ENCODE data around the gene C9orf72. TPM values are rescaled to one million over a fixed set of nuclear protein-coding genes. Genes with fewer than 3 reads are reported as not detected.
A peak's percentile ranks its signal among the peaks of the same experiment; 100 is the strongest.

Gene C9orf72
- total RNA-seq, 2 experiments from 2014 or later: 10.2 to 10.7 TPM

DNA sequence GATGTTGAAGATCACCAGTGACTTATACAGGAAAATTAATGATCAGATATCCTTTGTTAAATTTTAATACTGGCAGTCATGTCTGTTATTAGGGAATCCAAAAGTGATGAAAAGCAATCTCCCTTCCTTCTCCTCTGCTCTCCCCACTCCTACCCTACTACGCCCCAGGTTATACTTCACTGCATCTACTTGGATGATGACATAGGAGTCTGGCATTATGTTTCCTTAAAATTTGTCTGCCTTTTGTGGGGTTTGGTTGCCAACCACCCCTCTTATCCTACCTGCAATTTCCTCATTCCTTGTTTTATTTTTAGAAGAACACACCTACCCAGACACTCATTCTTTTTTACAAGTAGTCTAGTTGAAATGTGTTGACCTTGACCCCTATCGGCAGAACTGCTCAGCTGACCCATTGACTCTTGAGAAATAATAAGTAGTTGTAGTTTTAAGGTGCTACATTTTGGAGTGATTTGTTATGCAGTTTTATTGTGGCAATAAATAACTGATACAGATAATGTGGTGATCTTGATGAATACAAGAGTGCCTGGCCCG lies 38.5 kb downstream of the C9orf72 start:
- Mint-ChIP-seq H3K4me1 (ENCODE audit: low read depth) (no peaks in the 10 kb centered on the region), H3K4me3 (no peak overlapping the region), H3K9me3 (no peaks in the 10 kb centered on the region), H3K27ac (no peak overlapping the region), H3K27me3 (no peaks in the 10 kb centered on the region), H3K36me3 (no peaks in the 10 kb centered on the region)
- ChIA-PET POLR2A (no interaction called here), CTCF (interaction anchor here (1.0 kb wide), 1 partner anchor 202 kb away, joined by 3 read pairs; no protein-coding TSS in a partner anchor)
- intact Hi-C loops (cut with micrococcal nuclease): no loop called here
- no peak for DNase-seq

DNA sequence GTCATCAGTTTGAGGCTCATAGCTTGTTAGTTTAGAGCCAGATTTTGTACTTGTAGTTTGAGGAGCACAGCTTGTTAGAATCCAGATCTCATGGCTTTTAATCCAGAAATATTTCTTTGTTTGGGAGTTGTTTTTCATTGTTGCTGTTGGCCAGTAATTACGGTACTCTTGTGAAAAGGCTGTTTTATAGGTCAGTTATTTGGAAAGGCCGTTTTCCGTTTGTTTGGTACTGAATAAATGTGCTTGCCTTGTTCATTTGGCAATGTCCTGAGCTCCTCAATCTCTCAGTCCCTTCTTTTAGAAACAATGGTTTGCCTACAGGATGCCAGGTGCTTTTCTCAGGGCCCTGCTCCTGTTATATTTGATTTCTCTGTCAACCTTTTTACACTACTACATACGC lies 39.1 kb downstream of the C9orf72 start:
- no peaks in the 10 kb centered on the region for H3K9me3 Mint-ChIP-seq
- CTCF ChIA-PET: interaction anchor here (0.8 to 1.0 kb wide), 2 partner anchors 11 to 201 kb away, joined by 3 read pairs; no protein-coding TSS in a partner anchor
- H3K4me1 Mint-ChIP-seq (ENCODE audit: low read depth): no peaks in the 10 kb centered on the region
- H3K4me3 Mint-ChIP-seq: no peak overlapping the region
- DNase-seq: no peak
- POLR2A ChIA-PET: no interaction called here
- H3K36me3 Mint-ChIP-seq: no peaks in the 10 kb centered on the region
- no peak overlapping the region for H3K27ac Mint-ChIP-seq
- no peaks in the 10 kb centered on the region for H3K27me3 Mint-ChIP-seq
- intact Hi-C loops (cut with micrococcal nuclease): no loop called here

DNA sequence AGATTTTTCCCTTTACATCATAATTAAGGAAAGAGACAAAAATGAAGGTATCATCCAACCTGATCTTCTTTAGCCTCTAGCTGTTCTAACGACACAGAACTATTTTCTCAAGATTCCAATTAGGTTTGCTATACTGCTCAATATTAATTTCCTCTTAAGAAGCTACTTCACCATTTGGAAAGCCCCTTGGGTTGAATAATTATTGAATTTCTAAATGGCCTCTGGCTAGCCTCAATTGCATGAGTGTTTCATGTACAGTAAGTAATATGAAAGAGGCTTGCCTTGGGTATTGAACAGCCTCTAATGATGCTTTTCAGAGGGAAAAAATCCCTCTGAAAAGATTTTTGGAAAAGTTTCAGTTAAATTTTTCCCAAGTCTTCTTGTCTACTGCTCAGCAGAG lies 40.0 kb downstream of the C9orf72 start:
- H3K27ac Mint-ChIP-seq: no peak overlapping the region
- no peaks in the 10 kb centered on the region for H3K9me3 Mint-ChIP-seq
- no peaks in the 10 kb centered on the region for H3K4me1 Mint-ChIP-seq (ENCODE audit: low read depth)
- POLR2A ChIA-PET: no interaction called here
- H3K4me3 Mint-ChIP-seq: no peak overlapping the region
- H3K36me3 Mint-ChIP-seq: no peaks in the 10 kb centered on the region
- intact Hi-C loops (cut with micrococcal nuclease): no loop called here
- CTCF ChIA-PET: interaction anchor here (0.8 to 4.5 kb wide), 2 partner anchors 10 to 200 kb away, joined by 3 to 74 read pairs; no protein-coding TSS in a partner anchor
- H3K27me3 Mint-ChIP-seq: no peaks in the 10 kb centered on the region
- no peak for DNase-seq

DNA sequence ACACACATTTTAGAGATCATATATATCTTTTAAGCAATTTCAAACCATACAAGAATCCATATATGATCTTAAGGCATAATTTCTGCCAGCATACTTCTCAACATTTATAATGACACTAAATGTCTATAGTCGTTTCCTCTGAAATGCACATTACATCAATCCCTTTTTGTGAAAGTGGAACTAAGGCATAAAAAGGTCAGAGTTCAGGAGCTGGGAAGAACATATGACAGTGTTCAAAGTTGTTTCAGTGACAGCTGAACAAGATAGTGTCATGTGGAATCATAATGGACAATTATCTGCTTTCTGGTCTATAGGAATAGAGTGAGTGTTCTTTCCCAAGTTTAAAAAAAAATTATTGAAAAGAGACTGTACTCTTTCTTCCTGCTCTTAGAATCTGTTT lies 41.2 kb downstream of the C9orf72 start:
- Mint-ChIP-seq H3K27ac (no peak overlapping the region), H3K4me1 (ENCODE audit: low read depth) (peaks cover 4% of the 10 kb centered on the region), H3K36me3 (no peaks in the 10 kb centered on the region), H3K4me3 (no peak overlapping the region), H3K9me3 (no peaks in the 10 kb centered on the region), H3K27me3 (peaks cover 6% of the 10 kb centered on the region)
- no peak for DNase-seq
- intact Hi-C loops (cut with micrococcal nuclease): no loop called here
- POLR2A ChIA-PET: interaction anchor here (0.7 kb wide), 1 partner anchor 49 kb away, joined by 3 read pairs; no protein-coding TSS in a partner anchor
- CTCF ChIA-PET: interaction anchor here (0.7 to 4.5 kb wide), 4 partner anchors 14 to 252 kb away, joined by 3 to 74 read pairs (median 6); no protein-coding TSS in a partner anchor

DNA sequence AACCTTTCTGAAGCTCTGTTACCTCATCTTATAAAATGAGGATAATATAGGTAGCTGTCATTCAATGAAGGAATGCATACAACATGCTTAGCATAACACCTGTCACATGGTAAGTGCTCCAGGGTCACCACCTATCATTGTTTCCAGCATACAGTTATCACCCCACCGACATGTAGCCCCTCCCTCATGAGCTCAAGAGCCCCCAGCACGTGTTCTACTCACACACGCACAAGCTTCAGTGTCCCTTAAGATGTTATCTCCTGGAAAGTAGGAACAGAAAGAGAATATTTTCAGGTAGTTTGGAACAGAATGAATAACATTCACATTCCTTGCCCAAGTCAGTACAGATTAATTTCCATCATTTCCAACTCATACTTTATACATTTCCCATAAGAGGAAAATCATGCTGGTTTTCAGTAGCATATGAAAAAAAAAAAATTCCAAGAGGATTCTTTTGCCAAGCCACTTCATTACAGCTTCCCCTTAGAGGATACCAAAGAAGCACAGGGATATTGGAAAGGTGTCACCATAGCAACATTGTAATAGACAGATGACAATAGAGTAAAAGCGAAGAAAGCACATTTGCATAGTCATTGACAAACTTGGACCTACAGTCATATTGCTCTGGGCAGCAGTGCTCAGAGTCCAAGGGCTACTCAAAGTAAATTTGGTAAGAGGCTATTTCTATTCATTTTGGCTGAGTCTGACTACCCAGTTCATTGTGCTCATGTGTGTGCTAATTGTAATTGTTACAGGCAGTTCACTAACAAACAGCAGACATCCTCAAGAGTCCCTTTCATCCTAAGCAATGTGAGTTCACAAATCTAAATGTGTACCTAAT lies 42.1 kb downstream of the C9orf72 start:
- Mint-ChIP-seq H3K36me3 (no peaks in the 10 kb centered on the region), H3K9me3 (no peaks in the 10 kb centered on the region), H3K27me3 (peaks cover 6% of the 10 kb centered on the region), H3K4me3 (no peak overlapping the region), H3K4me1 (ENCODE audit: low read depth) (peaks cover 4% of the 10 kb centered on the region), H3K27ac (no peak overlapping the region)
- ChIA-PET CTCF (interaction anchor here (1.0 to 4.5 kb wide), 7 partner anchors 21 to 201 kb away, joined by 3 to 74 read pairs (median 4); no protein-coding TSS in a partner anchor), POLR2A (no interaction called here)
- no peak for DNase-seq
- intact Hi-C loops (cut with micrococcal nuclease): no loop called here

DNA sequence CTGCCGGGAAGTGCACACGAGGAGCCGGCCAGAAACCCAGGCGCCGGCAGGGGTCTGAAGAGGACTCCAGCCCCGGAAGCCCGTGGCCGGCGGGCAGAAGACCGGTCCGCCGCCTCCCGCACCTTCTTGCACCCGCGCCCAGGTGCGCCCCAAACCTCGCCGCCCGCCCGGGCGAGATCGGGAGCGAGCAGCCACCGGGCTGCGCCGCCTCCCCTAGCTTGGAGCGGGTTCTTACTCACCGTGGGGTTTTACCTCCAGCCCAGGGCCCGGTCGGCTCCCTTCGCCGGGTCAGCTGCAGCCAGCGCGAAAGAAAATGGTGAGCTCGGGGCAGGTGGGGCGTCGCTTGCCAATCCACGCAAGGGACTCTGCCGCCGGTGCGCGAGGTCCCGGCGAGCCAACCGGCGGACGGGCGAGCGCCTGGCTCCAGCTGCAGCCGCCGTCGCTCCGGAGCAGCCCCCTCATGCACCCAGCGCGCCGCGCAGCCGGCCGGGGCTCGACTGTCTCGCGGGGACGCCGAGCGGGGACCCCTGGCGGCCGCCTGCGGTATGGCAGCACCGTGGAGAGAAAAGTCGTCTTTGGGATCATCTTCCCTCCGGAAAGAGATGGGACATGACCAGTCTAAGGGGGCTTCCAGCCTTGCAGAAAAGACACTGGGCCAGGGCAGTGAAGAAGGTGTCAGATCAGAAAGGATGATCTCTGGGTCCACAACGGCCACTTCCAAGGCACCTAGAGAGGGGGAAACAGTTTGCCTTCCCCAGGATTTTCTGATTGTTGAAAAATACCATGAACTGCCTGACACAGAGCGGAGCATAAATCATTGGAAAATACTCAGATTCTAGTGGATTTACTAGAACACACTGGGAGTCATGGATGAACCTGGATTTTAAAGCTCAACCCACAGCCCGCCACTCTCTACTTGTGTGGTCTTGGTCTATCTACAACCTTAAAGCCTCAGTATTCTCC lies 43.7 kb downstream of the C9orf72 start, which contains the start of gene MOB3B:
Gene MOB3B, minus strand, starts transcription at position 499 of the 963 bp plus-strand sequence. CDS start 74,264 bp downstream, outside the sequence.
- Mint-ChIP-seq H3K4me1 (ENCODE audit: low read depth) (peaks cover 4% of the 10 kb centered on the region), H3K27ac (no peak within 1 kb of the TSS), H3K36me3 (no peaks in the 10 kb centered on the region), H3K9me3 (no peaks in the 10 kb centered on the region), H3K27me3 (peaks cover 6% of the 10 kb centered on the region), H3K4me3 (peak within 1 kb of the TSS; percentile 85)
- peak; percentile 82 for DNase-seq
- intact Hi-C loops (cut with micrococcal nuclease): loop anchor here (1.0 to 5.0 kb wide), 4 partner anchors 25 to 196 kb away; partner anchors contain the start of gene C9orf72
- ChIA-PET CTCF (interaction anchor here (0.7 to 4.5 kb wide), 30 partner anchors 9 to 205 kb away, joined by 3 to 74 read pairs (median 4); partner anchors contain the start of gene C9orf72), POLR2A (interaction anchor here (1.0 kb wide), 1 partner anchor 43 kb away, joined by 3 read pairs; no protein-coding TSS in a partner anchor)

DNA sequence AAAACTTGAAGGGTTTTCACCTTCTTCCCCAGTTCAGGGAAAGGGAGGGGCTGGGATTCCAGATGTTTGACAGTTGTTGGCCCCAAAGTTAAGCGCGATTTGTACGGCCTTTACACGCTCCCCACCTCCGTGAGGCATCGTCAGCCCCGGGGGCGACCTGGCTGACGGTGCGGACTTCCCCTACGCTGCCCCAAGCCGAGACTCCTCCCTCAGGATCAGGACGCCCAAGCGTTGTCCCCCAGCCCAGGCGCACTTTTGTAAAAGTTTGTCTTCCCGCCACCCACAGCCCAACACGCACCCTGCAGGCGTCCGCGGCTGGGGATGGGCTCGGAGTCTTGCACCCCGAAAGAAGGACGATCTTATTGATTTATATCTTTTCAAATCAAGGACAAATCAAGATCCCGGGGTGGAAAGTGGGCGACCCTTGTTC lies 44.4 kb downstream of the C9orf72 start:
- no peaks in the 10 kb centered on the region for H3K36me3 Mint-ChIP-seq
- CTCF ChIA-PET: interaction anchor here (0.7 to 4.5 kb wide), 26 partner anchors 10 to 204 kb away, joined by 3 to 74 read pairs (median 4); partner anchors contain the start of gene C9orf72
- no peak overlapping the region for H3K27ac Mint-ChIP-seq
- H3K4me1 Mint-ChIP-seq (ENCODE audit: low read depth): peaks cover 8% of the 10 kb centered on the region
- H3K4me3 Mint-ChIP-seq: peak overlapping the region; percentile 85
- POLR2A ChIA-PET: interaction anchor here (1.0 kb wide), 1 partner anchor 44 kb away, joined by 3 read pairs; no protein-coding TSS in a partner anchor
- peaks cover 6% of the 10 kb centered on the region for H3K27me3 Mint-ChIP-seq
- intact Hi-C loops (cut with micrococcal nuclease): loop anchor here (1.0 to 5.0 kb wide), 4 partner anchors 24 to 196 kb away; partner anchors contain the start of gene C9orf72
- peak; percentile 60 for DNase-seq
- no peaks in the 10 kb centered on the region for H3K9me3 Mint-ChIP-seq

DNA sequence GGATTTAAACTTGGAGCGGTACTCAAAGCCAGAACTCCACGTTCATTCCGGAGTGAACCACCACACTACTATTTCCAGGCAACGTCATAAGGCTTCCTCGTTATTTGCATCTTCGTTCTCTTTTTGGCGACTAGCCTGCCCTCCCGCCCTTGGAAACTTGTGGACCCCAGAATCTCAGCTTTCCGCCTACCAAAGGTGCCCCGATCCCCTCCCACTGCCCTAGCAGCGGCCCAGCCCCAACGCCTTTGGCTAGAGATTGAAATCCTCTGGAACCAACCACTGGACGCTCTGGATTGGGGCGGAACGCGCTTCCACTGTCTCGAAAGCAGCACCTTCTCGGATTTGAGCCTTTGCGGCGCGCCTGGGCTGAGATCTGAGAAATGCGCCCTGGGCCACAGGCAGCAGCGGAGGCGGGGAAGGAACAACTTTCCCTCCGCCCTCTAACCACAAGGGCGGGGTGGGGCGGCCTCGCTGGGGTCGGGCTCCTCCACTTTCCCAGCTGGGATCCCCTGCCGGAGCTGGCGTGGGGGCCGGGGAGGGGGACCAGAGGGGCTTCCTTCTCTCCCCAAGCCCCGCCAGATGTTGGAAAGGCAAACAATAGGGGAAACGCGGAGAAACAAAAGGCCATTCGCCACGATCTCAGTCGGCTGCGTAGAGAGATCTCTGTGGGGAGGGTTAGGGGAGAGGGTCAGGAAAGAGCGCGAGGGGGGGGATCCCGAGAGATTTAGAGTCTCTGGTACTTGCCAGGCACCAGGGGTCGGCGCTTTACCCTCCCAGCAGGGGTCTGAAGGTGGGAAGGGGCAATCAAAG lies 45.0 kb downstream of the C9orf72 start:
- Mint-ChIP-seq H3K4me3 (peak overlapping the region; percentile 85), H3K36me3 (no peaks in the 10 kb centered on the region), H3K4me1 (ENCODE audit: low read depth) (peaks cover 8% of the 10 kb centered on the region), H3K27me3 (peaks cover 6% of the 10 kb centered on the region), H3K9me3 (no peaks in the 10 kb centered on the region), H3K27ac (no peak overlapping the region)
- CTCF ChIA-PET: interaction anchor here (0.7 to 1.2 kb wide), 2 partner anchors 45 to 190 kb away, joined by 3 to 4 read pairs; partner anchors contain the start of gene C9orf72
- POLR2A ChIA-PET: no interaction called here
- peak; percentile 66 for DNase-seq
- intact Hi-C loops (cut with micrococcal nuclease): loop anchor here (2.0 to 5.0 kb wide), 2 partner anchors 23 to 176 kb away; no protein-coding TSS in a partner anchor

DNA sequence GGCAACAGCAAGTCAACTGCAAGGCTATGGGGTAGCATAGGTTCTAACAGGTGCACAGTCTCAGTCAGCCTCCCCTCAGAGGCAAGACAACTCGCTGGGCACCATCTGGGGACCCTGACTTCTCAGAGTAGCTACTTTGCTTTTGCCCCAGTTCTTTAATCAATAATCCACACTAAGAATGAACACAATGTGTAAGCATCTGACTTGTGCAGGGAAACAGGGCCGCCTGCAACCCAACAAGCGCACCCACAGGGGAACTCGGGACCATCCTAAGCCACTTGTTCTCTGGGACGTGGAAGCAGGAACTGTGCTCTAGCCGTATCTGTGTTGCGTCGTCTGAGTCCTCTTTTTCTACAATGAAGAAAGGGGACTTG lies 45.6 kb downstream of the C9orf72 start:
- H3K4me3 Mint-ChIP-seq: peak overlapping the region; percentile 85
- DNase-seq: no peak
- H3K4me1 Mint-ChIP-seq (ENCODE audit: low read depth): peaks cover 8% of the 10 kb centered on the region
- H3K36me3 Mint-ChIP-seq: no peaks in the 10 kb centered on the region
- intact Hi-C loops (cut with micrococcal nuclease): loop anchor here (2.0 to 5.0 kb wide), 2 partner anchors 23 to 175 kb away; no protein-coding TSS in a partner anchor
- H3K27me3 Mint-ChIP-seq: peaks cover 6% of the 10 kb centered on the region
- no peak overlapping the region for H3K27ac Mint-ChIP-seq
- POLR2A ChIA-PET: no interaction called here
- CTCF ChIA-PET: no interaction called here
- no peaks in the 10 kb centered on the region for H3K9me3 Mint-ChIP-seq

DNA sequence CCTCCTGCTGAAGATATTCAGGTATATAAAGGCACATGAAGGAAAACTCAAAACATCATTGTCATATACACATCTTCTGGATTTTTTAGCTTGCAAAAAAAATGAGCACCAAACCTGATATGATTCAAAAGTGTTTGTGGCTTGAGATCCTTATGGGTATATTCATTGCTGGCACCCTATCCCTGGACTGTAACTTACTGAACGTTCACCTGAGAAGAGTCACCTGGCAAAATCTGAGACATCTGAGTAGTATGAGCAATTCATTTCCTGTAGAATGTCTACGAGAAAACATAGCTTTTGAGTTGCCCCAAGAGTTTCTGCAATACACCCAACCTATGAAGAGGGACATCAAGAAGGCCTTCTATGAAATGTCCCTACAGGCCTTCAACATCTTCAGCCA lies 49.0 kb downstream of the C9orf72 start, which contains the start of gene IFNK:
Gene IFNK, plus strand, starts transcription at position 55 of the 400 bp plus-strand sequence. Its CDS starts 47 bp downstream, at position 102.
- no peak for DNase-seq
- Mint-ChIP-seq H3K36me3 (no peaks in the 10 kb centered on the region), H3K27me3 (peaks cover 6% of the 10 kb centered on the region), H3K4me3 (no peak within 1 kb of the TSS), H3K27ac (no peak within 1 kb of the TSS), H3K9me3 (no peaks in the 10 kb centered on the region), H3K4me1 (ENCODE audit: low read depth) (peaks cover 8% of the 10 kb centered on the region)
- CTCF ChIA-PET: interaction anchor here (1.3 kb wide), 1 partner anchor 191 kb away, joined by 7 read pairs; no protein-coding TSS in a partner anchor
- intact Hi-C loops (cut with micrococcal nuclease): no loop called here
- POLR2A ChIA-PET: no interaction called here

Data from activated CD4-positive, alpha-beta memory T cell treated with anti-CD3 and anti-CD28 coated beads for 36 hours (primary cell).